ENCODE measurements around the gene TMEM154. TPM values are rescaled to one million over a fixed set of nuclear protein-coding genes. Genes with fewer than 3 reads are reported as not detected.

TMEM154 gene
- total RNA-seq, 5 donors from 2014 or later (not counting 1 experiment from before 2014, with no cell fraction given) = 19.3 to 28.5 (median 24.6) TPM

DNA sequence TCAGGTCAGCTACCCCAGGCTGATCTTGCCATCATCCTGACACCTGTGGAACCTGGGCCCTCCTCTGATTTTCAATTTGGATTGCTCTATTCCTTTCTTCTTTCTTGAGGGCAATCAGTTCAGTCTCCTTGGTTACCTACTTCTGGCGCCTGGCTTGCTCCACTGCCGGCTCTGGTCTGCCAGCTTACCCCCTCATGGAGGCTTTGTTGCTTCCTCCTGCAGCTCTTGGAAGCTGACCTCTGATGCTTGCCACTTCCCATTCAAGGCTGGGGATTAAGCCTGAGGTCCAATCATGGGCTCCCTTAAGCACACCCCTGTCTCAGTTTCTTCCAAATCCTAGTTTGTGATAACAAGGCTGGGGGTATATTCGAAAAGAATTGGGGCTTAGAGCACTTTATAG is 5.4 kb downstream of the TMEM154 start:
- no peaks in the 10 kb centered on the region for H3K27me3 Mint-ChIP-seq
- no peak overlapping the region for H3K4me3 ChIP-seq (ENCODE audit: control insufficient read depth in 1 of 2, extremely low read depth in 1 of 2, low read length in 1 of 2)
- peaks cover 11 to 17% of the 10 kb centered on the region in 2 experiments for H3K4me1 ChIP-seq (ENCODE audit: control insufficient read depth in 1 of 2, extremely low read depth in 1 of 2, insufficient read depth in 2 of 2, low read length in 2 of 2)
- peaks cover 0 to 9% of the 10 kb centered on the region in 2 donors for H3K36me3 ChIP-seq (ENCODE audit: control insufficient read depth in 2 of 2, extremely low read depth in 1 of 2, insufficient read depth in 1 of 2, low read length in 1 of 2)
- no peaks in the 10 kb centered on the region for H3K9me3 Mint-ChIP-seq
- no peaks in the 10 kb centered on the region for H3K9me3 ChIP-seq
- no peak overlapping the region for H3K27ac ChIP-seq (ENCODE audit: low read length)
- no peak overlapping the region for H3K27ac Mint-ChIP-seq
- ChIA-PET POLR2A (interaction anchor here in 1 of 2 donors (0.6 kb wide), 1 partner anchor 166 kb away, joined by 6 read pairs; no protein-coding TSS in a partner anchor), CTCF (interaction anchor here in 1 of 2 donors (0.7 kb wide), 1 partner anchor 39 kb away, joined by 9 read pairs; no protein-coding TSS in a partner anchor)
- H3K27me3 ChIP-seq (replicated peaks in 1 of 2; ENCODE audit: control insufficient read depth in 2 of 2, extremely low read depth in 1 of 2, insufficient read depth in 2 of 2, low read length in 1 of 2) = no peaks in the 10 kb centered on the region
- H3K4me1 Mint-ChIP-seq = peaks cover 43 to 47% (median 45%) of the 10 kb centered on the region in 3 donors
- DNase-seq = no peak
- no peak overlapping the region for H3K4me3 Mint-ChIP-seq
- peaks cover 36% of the 10 kb centered on the region for H3K36me3 Mint-ChIP-seq
- 100% methylated on average over 2 of the region's 3 CpGs for WGBS (ENCODE audit: insufficient coverage)
- ATAC-seq (replicated peaks in 1 of 4) = no peak

DNA sequence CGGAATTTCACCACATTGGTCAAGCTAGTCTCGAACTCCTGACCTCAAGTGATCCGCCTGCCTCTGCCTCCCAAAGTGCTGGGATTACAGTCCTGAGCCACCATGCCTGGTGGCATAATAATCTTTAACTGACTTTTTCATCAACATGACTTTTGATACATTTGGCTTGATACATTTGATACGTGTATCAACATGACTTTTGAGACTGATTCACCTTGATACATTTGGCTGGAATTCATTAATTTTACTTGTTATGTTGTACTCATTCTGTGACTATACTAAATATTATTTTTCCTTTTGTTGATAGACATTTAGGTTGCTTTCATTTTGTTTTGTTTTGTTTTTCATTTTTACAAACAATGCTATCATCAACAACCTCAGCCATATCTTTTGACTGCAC is 6.3 kb downstream of the TMEM154 start:
- Histone ChIP-seq H3K4me3 (ENCODE audit: control insufficient read depth in 1 of 2, extremely low read depth in 1 of 2, low read length in 1 of 2) (no peak overlapping the region), H3K4me1 (ENCODE audit: control insufficient read depth in 1 of 2, extremely low read depth in 1 of 2, insufficient read depth in 2 of 2, low read length in 2 of 2) (peaks cover 6 to 10% of the 10 kb centered on the region in 2 experiments), H3K27ac (ENCODE audit: low read length) (no peak overlapping the region)

DNA sequence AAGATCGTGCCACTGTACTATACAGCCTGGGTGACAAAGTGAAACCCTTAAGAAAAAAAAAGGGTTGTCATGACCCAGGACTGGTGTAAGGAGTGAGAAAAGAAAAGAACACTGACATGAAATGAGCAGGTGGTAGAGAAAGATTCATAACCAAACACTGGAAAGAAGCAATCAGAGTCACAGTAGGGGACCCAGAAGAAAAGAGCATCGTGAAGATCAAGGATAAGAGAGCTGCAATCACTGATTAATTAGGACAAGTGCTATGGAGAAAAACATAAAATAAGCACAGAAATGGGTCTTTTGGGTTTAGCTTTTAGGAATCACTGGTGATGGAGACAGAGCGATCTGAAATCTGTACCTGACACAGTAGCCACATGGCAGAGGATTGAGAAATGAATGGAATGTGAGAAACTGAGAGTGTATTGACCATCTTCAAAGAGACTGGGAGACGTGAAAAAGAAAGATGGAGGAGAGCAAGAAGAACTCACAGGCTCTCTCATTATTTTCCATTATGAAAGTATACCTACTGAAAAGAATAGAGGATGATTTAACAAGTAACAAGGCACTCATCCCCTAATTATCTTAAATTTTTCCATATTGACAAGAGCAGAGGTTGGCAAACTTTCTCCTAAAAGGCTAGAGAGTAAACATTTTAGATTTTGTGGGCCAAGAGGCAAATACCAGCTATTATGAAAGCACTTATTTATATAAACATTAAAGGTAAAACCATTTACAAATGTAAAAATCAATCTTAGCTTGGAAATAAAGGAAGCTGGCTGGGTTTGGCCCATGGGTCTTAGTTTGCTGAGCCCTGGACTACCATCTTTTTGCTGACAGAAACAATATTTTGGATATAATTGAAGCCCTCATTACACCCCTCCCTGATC is 7.3 kb downstream of the TMEM154 start:
- H3K36me3 Mint-ChIP-seq = peaks cover 46% of the 10 kb centered on the region
- POLR2A ChIA-PET = interaction anchor here (0.5 to 0.7 kb wide), 2 partner anchors 1303 to 1564 kb away, joined by 3 to 5 read pairs; no protein-coding TSS in a partner anchor
- DNase-seq (no peak), ATAC-seq (replicated peaks in 1 of 4) (no peak)
- peak overlapping the region in 1 of 2 donors; percentile 20 for H3K27ac Mint-ChIP-seq
- WGBS (ENCODE audit: insufficient coverage) = 83% methylated on average over 1 of the region's 4 CpGs
- Histone ChIP-seq H3K4me1 (ENCODE audit: control insufficient read depth in 1 of 2, extremely low read depth in 1 of 2, insufficient read depth in 2 of 2, low read length in 2 of 2) (peaks cover 4 to 8% of the 10 kb centered on the region in 2 experiments), H3K4me3 (ENCODE audit: control insufficient read depth in 1 of 2, extremely low read depth in 1 of 2, low read length in 1 of 2) (no peak overlapping the region), H3K9me3 (no peaks in the 10 kb centered on the region), H3K36me3 (ENCODE audit: control insufficient read depth in 2 of 2, extremely low read depth in 1 of 2, insufficient read depth in 1 of 2, low read length in 1 of 2) (peaks cover 0 to 14% of the 10 kb centered on the region in 2 donors), H3K27ac (ENCODE audit: low read length) (no peak overlapping the region), H3K27me3 (replicated peaks in 1 of 2; ENCODE audit: control insufficient read depth in 2 of 2, extremely low read depth in 1 of 2, insufficient read depth in 2 of 2, low read length in 1 of 2) (no peaks in the 10 kb centered on the region)
- no peaks in the 10 kb centered on the region for H3K27me3 Mint-ChIP-seq
- no peak overlapping the region for H3K4me3 Mint-ChIP-seq
- H3K4me1 Mint-ChIP-seq = peaks cover 26 to 31% (median 29%) of the 10 kb centered on the region in 3 donors
- no peaks in the 10 kb centered on the region for H3K9me3 Mint-ChIP-seq
- CTCF ChIA-PET = interaction anchor here (0.6 kb wide), 2 partner anchors 37 to 872 kb away, joined by 3 to 5 read pairs; no protein-coding TSS in a partner anchor

More for the DNA sequence above, 6.3 kb downstream of the TMEM154 start:
- ATAC-seq (replicated peaks in 1 of 4) (no peak), DNase-seq (no peak)
- Histone ChIP-seq H3K9me3 (no peaks in the 10 kb centered on the region), H3K36me3 (ENCODE audit: control insufficient read depth in 2 of 2, extremely low read depth in 1 of 2, insufficient read depth in 1 of 2, low read length in 1 of 2) (peaks cover 0 to 12% of the 10 kb centered on the region in 2 donors), H3K27me3 (replicated peaks in 1 of 2; ENCODE audit: control insufficient read depth in 2 of 2, extremely low read depth in 1 of 2, insufficient read depth in 2 of 2, low read length in 1 of 2) (no peaks in the 10 kb centered on the region)
- ChIA-PET CTCF (no interaction called here), POLR2A (interaction anchor here in 1 of 2 donors (0.7 kb wide), 1 partner anchor 103 kb away, joined by 3 read pairs; no protein-coding TSS in a partner anchor)
- Mint-ChIP-seq H3K4me3 (no peak overlapping the region), H3K27ac (no peak overlapping the region), H3K9me3 (no peaks in the 10 kb centered on the region), H3K27me3 (no peaks in the 10 kb centered on the region), H3K36me3 (peaks cover 41% of the 10 kb centered on the region), H3K4me1 (peaks cover 35 to 38% (median 36%) of the 10 kb centered on the region in 3 donors)
- WGBS (ENCODE audit: insufficient coverage) = 100% methylated on average over 1 of the region's 4 CpGs

DNA sequence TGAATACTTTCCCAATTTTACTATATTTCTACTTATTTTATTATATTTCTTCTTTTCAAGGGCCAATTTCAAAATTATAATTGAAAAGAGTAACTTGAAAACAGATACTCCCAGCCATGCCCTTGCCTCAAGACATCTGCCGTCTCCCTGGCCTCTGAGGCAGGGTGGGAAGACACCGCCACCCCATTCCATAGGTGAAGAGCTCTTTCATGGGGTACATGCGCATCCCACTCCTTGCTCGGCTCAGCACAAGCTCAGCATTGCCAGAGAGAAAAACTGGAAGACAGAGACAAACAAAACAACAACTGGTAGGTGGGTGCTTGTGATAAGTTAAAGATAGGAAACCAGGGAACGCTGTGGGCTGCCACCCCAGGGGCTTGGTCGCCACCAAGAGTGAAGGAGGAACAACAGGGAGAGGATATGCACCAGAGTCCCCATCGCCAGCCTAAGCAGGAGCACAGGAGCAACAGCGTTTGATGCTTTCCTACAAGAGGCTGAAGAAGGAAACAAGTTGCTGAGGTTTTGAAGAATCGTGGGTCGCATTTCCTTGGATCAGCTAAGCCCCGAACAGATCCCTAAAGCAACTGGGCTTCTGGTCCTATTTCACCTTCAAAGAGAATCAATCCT is 11.3 kb downstream of the TMEM154 start:
- peaks cover 0 to 7% of the 10 kb centered on the region in 2 donors for H3K36me3 ChIP-seq (ENCODE audit: control insufficient read depth in 2 of 2, extremely low read depth in 1 of 2, insufficient read depth in 1 of 2, low read length in 1 of 2)
- CTCF ChIA-PET = no interaction called here
- Mint-ChIP-seq H3K27me3 (no peaks in the 10 kb centered on the region), H3K9me3 (no peaks in the 10 kb centered on the region), H3K27ac (no peak overlapping the region), H3K36me3 (peaks cover 43% of the 10 kb centered on the region), H3K4me1 (peaks cover 20 to 27% (median 21%) of the 10 kb centered on the region in 3 donors), H3K4me3 (no peak overlapping the region)
- POLR2A ChIA-PET = interaction anchor here in 1 of 2 donors (0.5 kb wide), 1 partner anchor 18 kb away, joined by 6 read pairs; no protein-coding TSS in a partner anchor
- ATAC-seq (replicated peaks in 1 of 4) (no peak), DNase-seq (no peak)
- no peaks in the 10 kb centered on the region for H3K27me3 ChIP-seq (replicated peaks in 1 of 2; ENCODE audit: control insufficient read depth in 2 of 2, extremely low read depth in 1 of 2, insufficient read depth in 2 of 2, low read length in 1 of 2)
- H3K27ac ChIP-seq (ENCODE audit: low read length) = no peak overlapping the region
- H3K9me3 ChIP-seq = no peaks in the 10 kb centered on the region
- H3K4me1 ChIP-seq (ENCODE audit: control insufficient read depth in 1 of 2, extremely low read depth in 1 of 2, insufficient read depth in 2 of 2, low read length in 2 of 2) = peaks cover 0 to 3% of the 10 kb centered on the region in 2 experiments
- 97% methylated on average over 6 of the region's 11 CpGs for WGBS (ENCODE audit: insufficient coverage)
- H3K4me3 ChIP-seq (ENCODE audit: control insufficient read depth in 1 of 2, extremely low read depth in 1 of 2, low read length in 1 of 2) = no peak overlapping the region

DNA sequence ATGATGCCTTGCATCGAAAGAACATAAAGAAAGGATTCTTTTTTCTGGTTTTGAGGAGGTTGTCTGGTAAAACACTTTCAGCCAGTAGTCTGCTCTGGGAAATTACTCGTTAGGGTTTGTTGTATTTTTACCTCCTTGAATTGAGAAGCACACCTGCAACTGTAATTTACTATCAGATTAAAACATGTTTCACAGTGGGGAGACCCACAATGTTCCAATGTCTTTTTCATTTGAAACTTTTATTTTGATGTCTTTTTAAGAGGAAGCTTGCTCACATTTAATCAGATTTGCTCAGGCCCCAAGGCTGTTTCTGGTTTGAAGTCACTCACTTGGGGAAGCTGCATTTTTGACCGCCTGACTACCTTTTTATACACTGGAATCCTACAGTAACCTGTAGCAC is 12.0 kb downstream of the TMEM154 start:
- no peaks in the 10 kb centered on the region for H3K9me3 Mint-ChIP-seq
- H3K36me3 Mint-ChIP-seq = peaks cover 50% of the 10 kb centered on the region

DNA sequence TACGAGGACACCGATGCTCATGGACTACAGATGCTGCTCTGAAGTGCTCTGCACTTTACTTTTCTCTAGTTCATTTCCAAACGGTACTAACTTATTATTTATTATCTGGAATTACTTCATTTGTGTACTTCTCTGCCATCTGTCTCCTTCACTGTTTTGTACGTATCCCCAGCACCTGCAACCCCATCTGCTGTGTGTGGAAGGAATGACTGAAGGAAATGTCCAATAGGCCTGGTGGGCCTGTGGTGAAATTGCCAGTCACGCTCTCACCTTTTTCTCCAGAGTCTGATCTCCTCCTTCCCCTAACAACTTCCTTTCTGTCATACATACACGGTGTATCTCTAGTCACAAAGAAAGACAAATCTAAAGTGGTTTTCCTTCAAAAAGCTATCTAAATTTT is 12.9 kb downstream of the TMEM154 start:
- ChIA-PET CTCF (no interaction called here), POLR2A (no interaction called here)
- DNase-seq (no peak), ATAC-seq (replicated peaks in 1 of 4) (no peak)
- Mint-ChIP-seq H3K27me3 (no peaks in the 10 kb centered on the region), H3K4me3 (no peak overlapping the region), H3K9me3 (no peaks in the 10 kb centered on the region), H3K27ac (no peak overlapping the region), H3K36me3 (peaks cover 48% of the 10 kb centered on the region), H3K4me1 (peaks cover 30 to 37% (median 35%) of the 10 kb centered on the region in 3 donors)
- Histone ChIP-seq H3K4me1 (ENCODE audit: control insufficient read depth in 1 of 2, extremely low read depth in 1 of 2, insufficient read depth in 2 of 2, low read length in 2 of 2) (peaks cover 10 to 17% of the 10 kb centered on the region in 2 experiments), H3K9me3 (no peaks in the 10 kb centered on the region), H3K36me3 (ENCODE audit: control insufficient read depth in 2 of 2, extremely low read depth in 1 of 2, insufficient read depth in 1 of 2, low read length in 1 of 2) (peaks cover 0 to 7% of the 10 kb centered on the region in 2 donors), H3K4me3 (ENCODE audit: control insufficient read depth in 1 of 2, extremely low read depth in 1 of 2, low read length in 1 of 2) (no peak overlapping the region), H3K27me3 (replicated peaks in 1 of 2; ENCODE audit: control insufficient read depth in 2 of 2, extremely low read depth in 1 of 2, insufficient read depth in 2 of 2, low read length in 1 of 2) (no peaks in the 10 kb centered on the region), H3K27ac (ENCODE audit: low read length) (no peak overlapping the region)
- no CpG with 5 or more reads among the region's 6 CpGs for WGBS (ENCODE audit: insufficient coverage)

More for the DNA sequence above, 12.0 kb downstream of the TMEM154 start:
- Histone ChIP-seq H3K4me1 (ENCODE audit: control insufficient read depth in 1 of 2, extremely low read depth in 1 of 2, insufficient read depth in 2 of 2, low read length in 2 of 2) (peaks cover 4 to 9% of the 10 kb centered on the region in 2 experiments), H3K27me3 (replicated peaks in 1 of 2; ENCODE audit: control insufficient read depth in 2 of 2, extremely low read depth in 1 of 2, insufficient read depth in 2 of 2, low read length in 1 of 2) (no peaks in the 10 kb centered on the region), H3K27ac (ENCODE audit: low read length) (no peak overlapping the region), H3K36me3 (ENCODE audit: control insufficient read depth in 2 of 2, extremely low read depth in 1 of 2, insufficient read depth in 1 of 2, low read length in 1 of 2) (peaks cover 0 to 7% of the 10 kb centered on the region in 2 donors), H3K4me3 (ENCODE audit: control insufficient read depth in 1 of 2, extremely low read depth in 1 of 2, low read length in 1 of 2) (no peak overlapping the region), H3K9me3 (no peaks in the 10 kb centered on the region)
- ATAC-seq (replicated peaks in 1 of 4) (no peak), DNase-seq (no peak)
- ChIA-PET CTCF (interaction anchor here in 1 of 2 donors (0.7 kb wide), 1 partner anchor 334 kb away, joined by 4 read pairs; no protein-coding TSS in a partner anchor), POLR2A (no interaction called here)
- Mint-ChIP-seq H3K27me3 (no peaks in the 10 kb centered on the region), H3K4me1 (peaks cover 27 to 34% (median 28%) of the 10 kb centered on the region in 3 donors), H3K27ac (no peak overlapping the region), H3K4me3 (no peak overlapping the region)
- 83% methylated on average over 1 of the region's 3 CpGs for WGBS (ENCODE audit: insufficient coverage)
